Stimulated activated CD8-positive, alpha-beta memory T cell treated with anti-CD3 and anti-CD28 coated beads, Interleukin-15, amount 100 ng/mL, for 24 hours (primary cell): ENCODE measurements around the gene C1QTNF8.
A peak's percentile ranks its signal among the peaks of the same experiment; 100 is the strongest.

Experiments
- DNase-seq: peaks from one replicate; pipeline ENCODE4 v3.0.0-alpha.2; 2020; ENCODE audit warnings: low read depth

Gene C1QTNF8

GRCh38 chr16:1060416-1061340 lies 35.4 kb downstream of the C1QTNF8 start:
- no peak for DNase-seq

DNA sequence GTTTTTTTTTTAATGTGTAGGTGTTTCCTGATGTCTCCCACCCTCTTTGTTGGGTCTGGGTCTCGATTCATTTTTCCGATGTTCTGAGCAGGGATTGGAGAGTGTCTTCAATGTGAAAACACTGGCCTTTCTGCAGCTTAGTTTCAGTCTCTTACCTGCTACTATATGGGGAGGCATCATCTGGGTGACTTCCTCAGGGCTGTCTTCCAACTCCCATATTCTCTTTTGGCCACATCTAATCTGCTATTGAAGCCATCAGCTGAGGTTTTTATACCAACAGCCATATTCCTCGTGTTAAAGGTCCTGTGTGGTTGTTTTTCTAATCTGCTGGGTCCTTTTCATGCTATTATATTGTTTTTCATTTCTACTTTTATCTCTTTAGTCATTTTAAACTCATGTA lies 36.7 kb downstream of the C1QTNF8 start:
- DNase-seq, result no peak

- DNase-seq, result no peak
These were observed 37.8 kb downstream of the C1QTNF8 start for GRCh38 chr16:1058216-1058615.

GRCh38 chr16:1057252-1057932 lies 38.7 kb downstream of the C1QTNF8 start:
- peak; percentile 78 for DNase-seq

DNA sequence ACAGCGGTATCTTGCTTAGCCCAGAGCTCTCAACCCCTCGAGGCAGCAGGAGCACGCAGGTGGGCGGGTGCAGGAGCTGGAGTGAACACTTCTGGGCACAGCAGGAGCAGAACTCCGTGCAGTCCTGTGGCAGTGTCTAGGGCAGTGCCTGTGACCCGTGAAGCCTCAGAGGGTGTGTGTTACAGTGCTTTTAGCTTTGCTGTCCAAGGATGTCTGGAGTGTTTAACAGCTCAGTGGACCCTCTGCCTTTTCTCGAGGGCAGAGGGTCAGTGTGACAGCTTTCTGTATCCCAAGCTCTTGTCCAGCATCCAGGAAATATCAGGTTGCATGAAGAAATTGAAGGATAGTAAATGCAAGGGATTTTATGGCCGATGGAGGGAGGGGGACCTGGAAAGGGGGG lies 39.8 kb downstream of the C1QTNF8 start:
- DNase-seq, result no peak

- DNase-seq, result no peak
These were observed 40.5 kb downstream of the C1QTNF8 start for GRCh38 chr16:1055557-1055924.

DNA sequence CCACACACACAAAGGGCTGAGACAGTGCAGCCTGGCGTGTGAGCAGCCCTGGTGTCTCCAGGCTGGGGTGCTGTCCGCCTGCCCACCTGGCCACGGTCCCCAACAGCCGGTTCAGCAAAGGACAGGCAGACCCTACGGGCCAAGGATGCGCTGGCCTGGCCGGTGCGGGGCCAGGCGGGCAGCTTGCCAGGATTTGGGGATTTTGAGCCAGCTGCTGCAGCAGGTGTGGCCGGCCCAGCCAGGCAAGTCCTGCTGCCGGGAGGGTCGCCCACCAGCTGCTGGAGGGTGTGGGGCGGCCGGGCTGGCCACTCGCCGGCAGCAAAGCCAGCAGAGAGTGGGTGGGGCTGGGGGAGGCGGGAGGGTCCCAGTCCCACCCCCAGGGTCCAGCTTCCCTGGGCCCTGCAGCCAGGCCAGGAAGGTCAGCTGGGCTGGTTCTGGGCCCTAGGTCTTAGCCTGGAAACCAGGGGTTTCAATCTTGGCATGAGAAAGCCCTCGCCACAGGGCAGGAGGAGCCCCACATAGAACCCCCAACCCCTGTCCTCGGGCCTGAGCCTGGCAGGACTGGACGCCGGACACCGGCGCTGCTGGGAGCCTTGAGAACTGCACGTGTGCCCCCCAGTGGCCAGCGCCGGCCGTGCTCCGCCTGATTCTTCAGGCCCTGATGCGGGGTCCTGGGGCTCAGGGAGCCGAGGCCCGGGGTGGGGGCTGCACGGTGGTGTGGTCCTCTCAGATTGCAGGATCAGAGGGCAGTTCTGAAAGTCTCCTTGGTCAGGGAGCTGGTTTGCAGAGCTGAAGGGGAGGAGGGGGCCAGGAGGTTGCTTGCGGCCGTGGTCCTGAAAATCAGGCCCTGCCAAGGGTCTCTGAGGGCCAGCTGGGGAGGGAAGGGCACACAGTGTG lies 41.1 kb downstream of the C1QTNF8 start:
- DNase-seq, result peak; percentile 11

DNA sequence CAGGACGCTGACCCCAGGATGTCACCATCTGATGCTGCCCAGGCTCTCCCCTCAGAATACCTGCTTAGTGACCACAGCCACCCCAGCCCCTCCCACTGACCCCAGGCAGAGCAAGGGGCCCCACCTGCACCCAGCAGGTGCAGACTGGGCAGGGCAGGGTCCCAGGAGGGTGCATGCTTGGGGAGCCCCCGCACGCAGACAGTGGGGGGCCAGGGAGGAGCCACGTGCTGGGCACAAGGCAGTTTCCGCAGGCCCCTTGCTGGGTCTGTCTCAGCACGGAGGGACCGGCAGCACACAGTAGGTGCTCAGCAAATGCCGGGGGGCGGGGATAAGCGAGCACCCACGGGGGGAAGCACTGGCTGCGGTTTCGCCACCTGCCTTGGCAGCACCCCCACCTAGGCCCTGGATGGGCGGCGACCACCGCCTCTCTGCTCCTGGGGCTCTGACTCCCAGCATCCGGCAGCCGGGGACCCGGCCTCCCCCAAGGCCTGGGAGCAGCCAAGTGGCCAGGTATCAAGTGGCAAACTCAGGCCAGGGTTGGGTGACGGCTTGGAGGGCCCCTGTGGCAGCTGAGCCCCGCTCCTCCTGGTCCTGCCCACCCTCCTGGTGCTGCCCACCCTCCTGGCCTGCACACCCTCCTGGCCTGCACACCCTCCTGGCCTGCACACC lies 42.2 kb downstream of the C1QTNF8 start:
- DNase-seq, result no peak

DNA sequence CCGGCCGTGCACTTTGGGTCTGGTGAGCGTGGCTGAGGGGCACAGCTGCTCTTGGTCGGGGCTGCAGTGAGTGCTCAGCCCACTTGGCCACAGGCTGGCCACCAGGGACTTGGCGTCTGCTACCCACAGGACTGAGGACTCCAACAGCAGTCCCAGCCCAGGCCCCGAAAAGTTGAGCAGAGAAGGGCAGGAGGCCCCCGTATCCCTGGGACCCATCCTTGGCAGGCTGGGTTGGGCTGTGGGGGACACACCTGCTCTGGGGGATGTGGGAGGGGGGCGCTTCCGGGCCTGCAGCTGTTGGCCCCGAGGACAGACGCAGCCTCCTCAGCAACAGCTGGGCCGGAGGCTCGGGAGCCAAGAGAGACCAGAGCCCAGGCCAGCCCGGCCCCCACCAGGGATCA lies 42.9 kb downstream of the C1QTNF8 start:
- no peak for DNase-seq

DNA sequence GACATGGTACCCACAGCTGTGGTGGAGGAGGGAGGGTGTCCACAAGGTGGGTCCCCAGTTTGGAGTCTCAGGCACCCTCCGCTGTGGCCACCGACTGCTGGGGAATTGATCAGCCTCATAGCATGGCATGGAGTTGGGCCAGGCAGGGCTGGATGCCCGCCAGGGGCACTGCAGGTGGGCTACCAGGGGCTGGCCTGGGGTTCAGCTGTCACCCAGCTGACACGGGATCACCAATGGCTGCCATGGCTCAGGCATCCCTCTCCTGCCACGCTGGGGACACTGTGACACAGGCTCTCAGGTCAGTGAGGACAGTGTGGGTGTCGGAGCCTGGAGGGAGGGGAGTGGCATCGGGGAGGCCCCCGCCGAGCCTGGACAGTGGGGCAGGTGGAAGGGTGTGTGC lies 43.3 kb downstream of the C1QTNF8 start:
- DNase-seq, result no peak

- no peak for DNase-seq
These were observed 44.6 kb downstream of the C1QTNF8 start for GRCh38 chr16:1051446-1051845.

GRCh38 chr16:1050921-1051320 lies 45.1 kb downstream of the C1QTNF8 start:
- no peak for DNase-seq

DNA sequence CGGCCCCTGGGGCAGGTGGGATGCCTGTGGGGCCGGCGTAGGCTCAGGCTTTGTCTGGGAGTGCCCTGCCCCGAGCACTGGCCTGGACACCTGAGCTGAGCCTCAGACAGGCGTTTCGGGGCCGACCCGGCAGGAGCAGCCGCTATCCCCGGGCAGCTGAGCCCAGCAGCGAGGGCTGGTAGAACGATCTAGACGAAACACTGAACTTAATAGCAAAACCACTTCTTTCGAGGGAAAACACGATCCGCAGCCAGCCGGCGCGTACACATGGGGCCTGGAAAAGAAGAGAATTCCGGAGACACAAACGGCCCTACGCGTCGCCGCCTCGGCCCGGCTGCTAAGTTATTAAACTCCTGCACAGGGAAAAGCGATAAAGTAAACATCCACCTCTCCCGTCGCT lies 45.5 kb downstream of the C1QTNF8 start:
- no peak for DNase-seq

DNA sequence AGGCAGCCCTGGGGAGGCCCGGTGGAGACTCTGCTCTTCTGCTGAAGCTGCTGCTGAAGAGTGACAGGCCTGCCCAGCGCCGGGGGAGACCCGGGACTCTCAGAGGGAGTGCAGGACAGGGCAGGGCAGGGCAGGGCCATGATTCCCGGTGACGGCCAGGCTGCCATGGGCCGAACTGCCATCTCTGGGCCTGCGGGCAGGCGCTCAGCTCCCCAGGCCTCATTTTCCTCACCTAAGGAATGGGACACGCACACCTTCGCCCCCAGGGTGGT lies 46.1 kb downstream of the C1QTNF8 start:
- DNase-seq, result no peak

DNA sequence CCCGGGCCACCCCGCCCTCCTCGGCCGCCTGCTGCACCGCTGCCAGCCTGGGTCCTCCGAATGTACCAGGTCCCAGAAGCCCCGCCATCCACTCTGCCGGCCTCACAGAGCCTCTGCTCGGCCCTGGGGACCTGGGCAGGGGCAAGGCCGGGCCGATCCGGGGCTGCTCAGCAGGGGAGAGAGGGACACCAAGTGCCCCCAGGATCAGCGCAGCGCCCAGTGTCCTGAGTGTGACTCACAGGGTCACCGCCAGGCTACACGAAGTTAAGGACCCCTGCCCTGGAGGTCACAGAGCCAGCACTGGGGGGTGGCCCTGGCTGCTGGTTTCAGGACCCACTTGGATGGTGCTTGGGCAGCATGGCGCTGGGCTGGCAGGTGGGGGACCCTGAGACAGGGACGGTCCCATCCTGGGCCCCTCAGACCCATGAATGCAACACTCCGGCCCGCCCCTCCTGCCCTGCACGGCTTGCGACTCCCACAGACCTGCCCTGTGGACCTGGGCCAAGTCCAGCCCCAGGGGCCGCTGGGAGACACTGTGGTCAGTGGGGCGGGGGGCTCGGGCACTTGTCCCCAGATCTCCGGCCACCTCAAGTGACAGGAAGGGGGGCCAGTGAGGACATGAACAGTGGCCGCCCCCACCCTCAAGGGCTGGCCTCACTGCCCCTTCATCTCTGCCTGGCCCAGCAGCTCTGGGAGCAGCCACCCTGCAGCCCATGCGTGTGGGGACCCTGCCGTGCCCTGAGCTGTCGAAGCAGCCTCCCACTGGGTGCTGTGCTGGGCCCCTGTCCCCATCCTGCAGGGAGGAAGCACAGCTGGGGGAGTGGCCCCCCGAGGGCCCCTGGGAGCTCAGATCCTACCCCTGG lies 46.7 kb downstream of the C1QTNF8 start:
- DNase-seq, result no peak

DNA sequence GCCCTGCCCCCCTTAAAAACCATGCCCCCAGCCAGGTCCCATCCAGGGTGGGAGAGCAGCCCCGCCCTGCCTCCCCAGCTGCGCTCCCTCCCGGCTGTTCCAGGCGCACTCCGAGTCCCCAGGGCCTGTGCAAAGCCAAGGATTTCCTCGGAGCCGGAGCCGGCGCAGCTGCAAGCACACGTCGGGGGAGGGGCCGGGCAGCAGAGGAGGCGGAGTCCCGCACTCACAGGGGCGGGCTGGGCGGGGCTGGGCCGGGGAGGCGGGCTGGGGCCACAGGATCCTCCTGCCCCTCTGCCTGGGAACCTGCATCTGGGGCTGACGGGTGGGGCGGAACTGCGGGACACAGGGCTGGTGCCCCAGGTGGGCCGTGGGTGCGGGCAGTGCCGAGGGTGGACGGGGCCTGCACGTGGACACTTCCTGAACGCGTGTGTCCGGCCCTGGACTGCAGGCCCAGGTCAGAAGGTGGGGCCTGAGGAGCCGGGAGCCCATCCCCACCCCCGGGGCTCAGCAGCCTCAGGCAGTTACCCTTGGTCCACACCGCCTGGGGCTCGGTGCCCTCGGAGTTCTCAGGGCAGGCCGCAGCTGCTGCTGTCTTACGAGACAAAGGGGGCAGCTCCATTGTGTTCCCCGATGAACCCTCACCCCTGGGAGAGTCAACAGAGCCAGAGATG lies 47.5 kb downstream of the C1QTNF8 start:
- DNase-seq, result no peak

- no peak for DNase-seq
These were observed 48.2 kb downstream of the C1QTNF8 start for GRCh38 chr16:1047801-1048200.

GRCh38 chr16:1047123-1047522 lies 48.9 kb downstream of the C1QTNF8 start:
- DNase-seq, result no peak

DNA sequence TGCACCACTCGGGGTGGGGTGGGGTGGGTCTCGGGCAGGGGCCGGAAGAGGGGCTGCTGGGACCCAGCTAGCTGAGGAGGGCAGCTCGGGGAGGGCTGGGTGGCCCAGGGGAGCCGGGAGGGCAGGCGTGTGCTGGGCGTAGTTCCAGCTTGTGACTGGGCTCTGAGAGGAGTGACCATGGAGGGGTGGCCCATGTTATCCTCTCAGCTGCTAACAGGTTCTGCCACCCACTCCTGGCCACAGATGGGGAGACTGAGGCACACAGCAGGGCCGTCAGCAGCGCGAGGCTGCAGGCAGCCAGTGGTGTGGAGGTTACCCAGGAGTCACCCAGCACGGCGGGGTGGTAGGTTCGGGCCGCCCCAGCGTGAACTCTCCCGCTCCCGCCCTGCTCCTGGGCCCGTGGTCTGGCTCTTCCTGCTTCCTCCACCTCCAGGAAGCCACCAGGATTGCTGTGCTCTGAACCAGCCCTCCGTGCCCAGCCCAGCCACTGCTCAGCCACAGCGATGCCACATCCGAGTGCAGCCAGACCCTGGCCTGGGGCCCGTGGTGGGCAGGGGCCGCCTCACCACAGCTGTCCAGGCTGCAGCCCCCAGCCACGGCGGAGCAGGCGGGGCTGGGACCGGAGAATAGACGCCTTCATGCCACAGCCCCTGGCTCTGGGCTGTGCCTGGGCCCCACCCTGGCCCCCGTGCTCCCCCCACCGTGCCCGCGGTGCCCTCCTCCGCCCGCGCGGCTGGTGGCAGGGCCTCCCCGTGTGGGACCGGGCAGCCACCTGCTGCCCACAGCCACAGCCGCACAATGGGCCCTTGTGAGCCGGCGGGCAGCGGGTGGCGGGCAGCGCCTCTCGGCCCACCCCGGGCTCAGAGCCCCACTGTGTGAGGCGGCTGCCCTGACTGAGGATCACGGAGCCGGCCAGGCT lies 49.8 kb downstream of the C1QTNF8 start:
- no peak for DNase-seq
